ENCODE measurements around the gene CTNNBIP1. TPM values are rescaled to one million over a fixed set of nuclear protein-coding genes. Genes with fewer than 3 reads are reported as not detected.

CTNNBIP1 gene, protein sequence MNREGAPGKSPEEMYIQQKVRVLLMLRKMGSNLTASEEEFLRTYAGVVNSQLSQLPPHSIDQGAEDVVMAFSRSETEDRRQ
- total RNA-seq (1 to 10 TPM; 6.3 to 9.1 TPM), polyA plus RNA-seq (10 to 100 TPM in 1 of 2 donors, 1 to 10 TPM in 1; 10.0 to 10.1 TPM)

DNA sequence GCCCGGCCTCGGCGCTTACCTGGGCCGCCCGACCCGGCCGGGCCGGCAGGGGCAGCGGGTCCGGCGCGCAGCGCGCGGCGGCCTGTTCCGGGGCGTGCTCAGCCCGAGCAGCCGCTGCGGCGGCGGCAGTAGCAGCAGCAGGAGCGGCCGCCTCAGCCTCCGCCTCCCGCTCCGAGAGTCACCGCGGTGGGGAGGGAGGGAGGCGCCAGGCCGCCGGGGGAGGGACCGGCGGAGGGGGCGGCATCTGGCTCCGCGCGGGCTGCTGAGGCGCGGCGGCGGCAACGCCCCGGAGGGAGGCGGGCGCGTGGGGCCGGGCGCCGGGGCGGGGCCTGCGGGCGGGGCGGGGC, at the start of gene CTNNBIP1:
Gene CTNNBIP1, minus strand, starts transcription at position 194 of the 347 bp plus-strand sequence. CDS start 38,205 bp downstream, outside the sequence.
- intact Hi-C loops (cut with micrococcal nuclease), result loop anchor here (1.0 to 5.0 kb wide), 4 partner anchors 33 to 562 kb away; partner anchors contain the start of genes DFFA, LZIC, NMNAT1 and PEX14
- H3K4me3 ChIP-seq (ENCODE audit: low read length in 2 of 2), result peak within 1 kb of the TSS; percentile 71 to 80
- CTCF ChIA-PET (ENCODE audit: partially characterized antibody), result no interaction called here

DNA sequence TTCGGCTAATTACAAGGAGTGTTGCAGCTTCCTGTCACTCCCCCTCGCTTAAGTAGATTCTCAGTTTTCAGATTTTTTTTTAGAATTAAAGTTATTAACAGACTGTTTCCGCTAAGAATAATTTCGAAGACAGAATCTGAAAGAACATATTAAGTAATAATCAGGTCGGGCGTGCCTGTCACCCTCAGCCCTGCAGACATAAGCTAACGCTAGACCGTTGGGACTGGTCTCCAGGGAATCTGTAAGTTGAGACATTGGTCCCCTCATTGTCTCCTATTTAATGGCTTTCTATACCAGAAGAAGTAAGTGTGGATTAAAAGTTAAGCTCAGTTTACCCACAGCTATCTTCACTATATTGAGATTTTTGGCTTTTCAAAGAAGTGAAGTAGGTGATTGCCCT, 47.7 kb upstream of the CTNNBIP1 start:
- ChIA-PET CTCF (ENCODE audit: partially characterized antibody) (no interaction called here), POLR2A (ENCODE audit: partially characterized antibody) (no interaction called here)
- no peaks in the 10 kb centered on the region for H3K27me3 ChIP-seq (ENCODE audit: insufficient read depth, low read length)
- intact Hi-C loops (cut with micrococcal nuclease), result no loop called here
- Mint-ChIP-seq H3K27ac (no peak overlapping the region), H3K27me3 (no peaks in the 10 kb centered on the region), H3K36me3 (no peaks in the 10 kb centered on the region), H3K9me3 (no peaks in the 10 kb centered on the region), H3K4me3 (no peak overlapping the region), H3K4me1 (no peaks in the 10 kb centered on the region)
- no peak for DNase-seq
- no peaks in the 10 kb centered on the region for H3K9me3 ChIP-seq (ENCODE audit: control insufficient read depth in 1 of 2, low read length in 2 of 2)
- H3K27ac ChIP-seq (ENCODE audit: low read depth, low read length), result no peak overlapping the region
- no peak overlapping the region for H3K4me3 ChIP-seq (ENCODE audit: low read length in 2 of 2)
- H3K36me3 ChIP-seq (ENCODE audit: insufficient read depth, low read length), result no peaks in the 10 kb centered on the region
- no peaks in the 10 kb centered on the region for H3K4me1 ChIP-seq (ENCODE audit: insufficient read depth, low read length)

More for the DNA sequence above, at the start of gene CTNNBIP1:
- Histone ChIP-seq H3K9me3 (ENCODE audit: control insufficient read depth in 1 of 2, low read length in 2 of 2) (no peaks in the 10 kb centered on the region), H3K36me3 (ENCODE audit: insufficient read depth, low read length) (no peaks in the 10 kb centered on the region), H3K27me3 (ENCODE audit: insufficient read depth, low read length) (no peaks in the 10 kb centered on the region), H3K4me1 (ENCODE audit: insufficient read depth, low read length) (peaks cover 16% of the 10 kb centered on the region), H3K27ac (ENCODE audit: low read depth, low read length) (peak within 1 kb of the TSS; percentile 64)
- DNase-seq, result no peak
- Mint-ChIP-seq H3K4me3 (peak within 1 kb of the TSS; percentile 94 to 99 (median 98)), H3K9me3 (peaks cover 0 to 2% (median 0%) of the 10 kb centered on the region in 8 donors), H3K27me3 (no peaks in the 10 kb centered on the region), H3K36me3 (peaks cover 0 to 6% of the 10 kb centered on the region in 2 donors), H3K27ac (peak within 1 kb of the TSS; percentile 85 to 99 (median 98)), H3K4me1 (peaks cover 27 to 39% (median 34%) of the 10 kb centered on the region in 4 donors)
- POLR2A ChIA-PET (ENCODE audit: partially characterized antibody), result interaction anchor here (1.2 kb wide), 4 partner anchors 33 to 281 kb away, joined by 4 to 12 read pairs (median 5); partner anchors contain the start of genes LZIC and NMNAT1

DNA sequence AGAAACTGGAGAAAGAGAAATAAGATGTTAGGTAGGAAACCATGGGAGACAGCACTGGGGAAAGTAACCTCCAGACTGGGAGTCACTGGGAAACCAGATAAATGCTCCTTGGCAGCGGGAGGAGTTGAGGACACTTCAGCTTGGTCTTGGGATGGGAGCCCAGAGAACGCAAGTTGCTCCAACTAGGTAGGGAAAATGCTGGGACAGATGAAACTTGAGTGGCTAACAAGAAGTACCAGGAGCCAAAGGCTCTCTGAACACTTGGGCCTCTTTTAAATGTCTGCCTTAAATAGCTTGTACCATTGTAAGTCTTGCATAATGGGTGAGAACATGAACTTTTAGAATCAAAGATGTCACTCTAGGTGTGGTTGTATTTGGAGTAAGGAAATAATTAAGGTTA, 36.2 kb upstream of the CTNNBIP1 start:
- H3K4me3 ChIP-seq (ENCODE audit: low read length in 2 of 2), result no peak overlapping the region
- H3K27me3 ChIP-seq (ENCODE audit: insufficient read depth, low read length), result no peaks in the 10 kb centered on the region
- H3K9me3 ChIP-seq (ENCODE audit: control insufficient read depth in 1 of 2, low read length in 2 of 2), result no peaks in the 10 kb centered on the region
- ChIA-PET POLR2A (ENCODE audit: partially characterized antibody) (no interaction called here), CTCF (ENCODE audit: partially characterized antibody) (no interaction called here)
- Mint-ChIP-seq H3K4me3 (peak overlapping the region in 1 of 8 donors; percentile 9), H3K27ac (peak overlapping the region in 1 of 7 donors; percentile 19), H3K36me3 (peaks cover 2 to 19% of the 10 kb centered on the region in 2 donors), H3K27me3 (no peaks in the 10 kb centered on the region), H3K4me1 (peaks cover 16 to 33% (median 25%) of the 10 kb centered on the region in 4 donors), H3K9me3 (no peaks in the 10 kb centered on the region)
- intact Hi-C loops (cut with micrococcal nuclease), result no loop called here
- no peak overlapping the region for H3K27ac ChIP-seq (ENCODE audit: low read depth, low read length)
- peaks cover 28% of the 10 kb centered on the region for H3K4me1 ChIP-seq (ENCODE audit: insufficient read depth, low read length)
- no peak for DNase-seq
- no peaks in the 10 kb centered on the region for H3K36me3 ChIP-seq (ENCODE audit: insufficient read depth, low read length)

DNA sequence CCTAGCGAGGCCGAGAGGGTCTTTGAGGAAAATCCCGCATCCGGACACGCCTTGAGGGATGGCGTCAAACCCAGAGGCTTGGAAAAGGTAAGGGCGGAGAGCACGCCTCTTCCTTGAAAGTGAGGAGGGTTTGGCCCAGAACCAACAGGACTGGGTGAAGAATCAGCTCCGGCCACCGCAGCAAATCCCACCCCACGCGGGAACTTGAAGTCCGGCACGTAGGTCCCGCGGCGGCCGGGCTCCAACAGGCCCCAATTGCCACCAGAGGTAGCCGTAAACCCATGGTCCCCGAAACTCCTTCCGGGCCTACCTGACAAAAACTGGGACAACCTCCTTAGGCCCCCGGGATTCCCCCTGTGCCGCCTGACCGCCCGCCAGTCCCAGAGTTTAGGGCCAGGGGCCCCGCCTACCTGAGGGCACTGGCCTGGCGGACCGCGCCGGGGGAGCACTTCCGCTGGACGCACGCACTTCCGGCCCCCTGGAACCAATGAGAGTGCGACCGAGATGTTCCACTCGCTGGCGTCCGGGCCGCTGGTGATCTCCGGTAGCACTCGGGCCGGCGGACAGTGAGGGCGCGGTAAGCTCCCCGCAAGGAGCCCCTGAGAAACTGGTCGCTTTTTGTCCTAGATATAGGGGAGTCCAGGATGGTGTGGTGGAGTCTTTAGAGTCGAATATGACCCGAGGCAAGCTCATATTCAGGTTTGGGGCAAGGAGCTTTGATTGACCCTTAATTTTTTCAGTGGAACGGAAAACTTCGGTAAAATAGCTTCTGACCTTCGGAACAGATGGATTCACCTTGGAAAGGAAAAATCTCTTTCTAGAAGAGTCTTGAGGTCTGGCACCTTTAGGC, 33.1 kb upstream of the CTNNBIP1 start, which contains the start of the genes LZIC and NMNAT1:
Gene LZIC, minus strand, starts transcription at position 453 of the 850 bp plus-strand sequence. CDS start 6,772 bp downstream, outside the sequence.
Gene NMNAT1, plus strand, starts transcription at position 537 of the 850 bp plus-strand sequence. CDS start 28,599 bp downstream, outside the sequence.
- Mint-ChIP-seq H3K4me3 (peak within 1 kb of the TSS; percentile 94 to 97 (median 97)), H3K9me3 (no peaks in the 10 kb centered on the region), H3K36me3 (peaks cover 2 to 26% of the 10 kb centered on the region in 2 donors), H3K27me3 (no peaks in the 10 kb centered on the region), H3K4me1 (peaks cover 11 to 35% (median 21%) of the 10 kb centered on the region in 4 donors), H3K27ac (peak within 1 kb of the TSS; percentile 89 to 99 (median 98))
- intact Hi-C loops (cut with micrococcal nuclease), result loop anchor here (1.0 to 5.0 kb wide), 6 partner anchors 7 to 486 kb away; partner anchors contain the start of genes CTNNBIP1 and UBE4B
- ChIA-PET POLR2A (ENCODE audit: partially characterized antibody) (interaction anchor here (0.9 to 2.3 kb wide), 11 partner anchors 8 to 488 kb away, joined by 3 to 12 read pairs (median 3); partner anchors contain the start of genes CTNNBIP1 and UBE4B), CTCF (ENCODE audit: partially characterized antibody) (interaction anchor here (0.9 to 3.9 kb wide), 8 partner anchors 7 to 159 kb away, joined by 3 to 17 read pairs (median 5); partner anchors contain the start of gene UBE4B)
- Histone ChIP-seq H3K36me3 (ENCODE audit: insufficient read depth, low read length) (peaks cover 3% of the 10 kb centered on the region), H3K27me3 (ENCODE audit: insufficient read depth, low read length) (no peaks in the 10 kb centered on the region), H3K9me3 (ENCODE audit: control insufficient read depth in 1 of 2, low read length in 2 of 2) (no peaks in the 10 kb centered on the region), H3K4me1 (ENCODE audit: insufficient read depth, low read length) (peaks cover 18% of the 10 kb centered on the region), H3K27ac (ENCODE audit: low read depth, low read length) (peak within 1 kb of the TSS; percentile 92), H3K4me3 (ENCODE audit: low read length in 2 of 2) (peak within 1 kb of the TSS; percentile 91 to 100)
- DNase-seq, result peak; percentile 84 to 90 (median 85)

DNA sequence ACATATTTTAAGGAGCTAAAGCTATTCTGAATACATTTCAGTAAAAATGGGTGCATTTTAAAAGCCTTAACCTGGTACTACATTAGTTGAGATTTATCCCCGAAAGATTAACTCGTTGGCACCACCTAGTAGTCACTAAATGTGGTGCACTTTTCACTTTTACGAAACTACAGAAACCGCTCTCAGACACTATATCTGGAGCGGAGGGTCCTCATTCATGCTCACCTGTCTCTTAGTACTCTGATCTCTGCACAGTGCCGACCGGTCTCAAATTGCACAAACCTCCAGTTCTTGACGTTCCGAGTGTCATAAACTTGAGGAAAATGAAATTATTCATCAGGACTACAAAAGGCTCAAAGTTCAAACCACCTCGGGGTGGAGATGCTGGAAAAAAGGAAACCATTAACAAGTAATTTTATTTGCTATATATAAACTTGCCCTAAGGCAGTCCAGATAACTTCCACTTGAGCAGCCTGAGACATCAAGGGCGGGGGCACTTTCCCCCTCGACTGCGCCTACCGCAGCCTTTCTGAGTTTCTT, 32.4 kb upstream of the CTNNBIP1 start:
- Mint-ChIP-seq H3K27ac (peak overlapping the region; percentile 89 to 99 (median 98)), H3K27me3 (no peaks in the 10 kb centered on the region)
- no peaks in the 10 kb centered on the region for H3K9me3 ChIP-seq (ENCODE audit: control insufficient read depth in 1 of 2, low read length in 2 of 2)

DNA sequence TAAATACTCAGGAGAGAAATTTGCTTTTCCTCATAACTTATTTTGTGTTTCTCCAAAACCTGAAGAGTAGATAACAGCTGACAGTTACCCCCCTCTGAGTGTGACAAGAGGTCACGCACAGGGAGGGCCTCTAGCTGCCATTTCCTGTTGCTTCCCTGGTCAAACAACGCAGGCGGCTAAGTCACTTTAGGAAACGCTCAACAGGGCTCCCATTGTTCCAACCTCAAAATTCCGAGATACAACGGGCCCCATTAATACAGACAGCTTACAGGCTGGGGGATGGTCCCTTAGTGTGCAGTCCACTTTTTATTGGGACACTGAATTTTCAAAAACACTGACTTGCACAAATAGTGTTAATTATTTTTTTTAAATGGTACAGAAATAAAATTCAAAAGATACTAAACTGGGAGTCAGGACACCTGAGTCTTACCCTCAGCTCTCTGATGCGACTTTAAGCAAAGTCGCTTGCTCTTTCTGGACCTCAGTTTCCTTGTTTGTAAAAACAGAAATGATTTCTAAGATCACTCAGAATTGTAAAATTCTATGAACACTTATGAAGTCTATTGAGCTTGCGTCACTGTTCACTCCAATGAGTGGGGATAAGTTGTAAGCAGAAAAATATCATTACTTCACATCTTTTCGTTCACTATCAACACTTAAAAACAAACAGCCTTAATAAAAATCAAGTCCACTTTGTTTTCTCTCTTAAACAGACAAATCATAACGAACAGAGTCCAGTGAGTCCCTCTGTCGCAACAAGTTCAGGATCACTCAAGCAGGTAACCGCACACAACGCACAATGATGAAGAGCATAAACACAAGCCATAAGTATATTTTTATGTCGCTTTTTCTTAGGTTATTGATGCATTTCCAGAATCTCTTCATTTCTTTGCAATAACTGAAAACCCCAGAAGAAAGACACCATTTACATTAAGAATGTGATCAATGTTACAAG, 19.6 kb upstream of the CTNNBIP1 start:
- H3K27me3 ChIP-seq (ENCODE audit: insufficient read depth, low read length), result no peaks in the 10 kb centered on the region
- no peaks in the 10 kb centered on the region for H3K4me1 ChIP-seq (ENCODE audit: insufficient read depth, low read length)
- H3K36me3 ChIP-seq (ENCODE audit: insufficient read depth, low read length), result peaks cover 15% of the 10 kb centered on the region
- peaks cover 0 to 3% (median 0%) of the 10 kb centered on the region in 4 donors for H3K4me1 Mint-ChIP-seq
- no peak overlapping the region for H3K4me3 Mint-ChIP-seq
- POLR2A ChIA-PET (ENCODE audit: partially characterized antibody), result interaction anchor here (1.1 kb wide), 1 partner anchor 55 kb away, joined by 3 read pairs; no protein-coding TSS in a partner anchor
- no peaks in the 10 kb centered on the region for H3K9me3 ChIP-seq (ENCODE audit: control insufficient read depth in 1 of 2, low read length in 2 of 2)
- DNase-seq, result no peak
- CTCF ChIA-PET (ENCODE audit: partially characterized antibody), result interaction anchor here (0.6 to 1.2 kb wide), 4 partner anchors 8 to 50 kb away, joined by 3 to 7 read pairs (median 4); no protein-coding TSS in a partner anchor
- intact Hi-C loops (cut with micrococcal nuclease), result no loop called here
- no peak overlapping the region for H3K27ac Mint-ChIP-seq
- no peak overlapping the region for H3K27ac ChIP-seq (ENCODE audit: low read depth, low read length)
- peaks cover 27 to 43% of the 10 kb centered on the region in 2 donors for H3K36me3 Mint-ChIP-seq
- H3K4me3 ChIP-seq (ENCODE audit: low read length in 2 of 2), result no peak overlapping the region
- no peaks in the 10 kb centered on the region for H3K27me3 Mint-ChIP-seq
- H3K9me3 Mint-ChIP-seq, result no peaks in the 10 kb centered on the region

More for the DNA sequence above, 32.4 kb upstream of the CTNNBIP1 start:
- peak; percentile 27 to 52 (median 33) for DNase-seq
- Mint-ChIP-seq H3K4me1 (peaks cover 11 to 37% (median 19%) of the 10 kb centered on the region in 4 donors), H3K9me3 (no peaks in the 10 kb centered on the region), H3K36me3 (peaks cover 2 to 21% of the 10 kb centered on the region in 2 donors), H3K4me3 (peak overlapping the region; percentile 94 to 97 (median 97))
- H3K36me3 ChIP-seq (ENCODE audit: insufficient read depth, low read length), result peaks cover 6% of the 10 kb centered on the region
- peaks cover 18% of the 10 kb centered on the region for H3K4me1 ChIP-seq (ENCODE audit: insufficient read depth, low read length)
- no peaks in the 10 kb centered on the region for H3K27me3 ChIP-seq (ENCODE audit: insufficient read depth, low read length)
- intact Hi-C loops (cut with micrococcal nuclease), result loop anchor here (1.0 to 5.0 kb wide), 6 partner anchors 8 to 486 kb away; partner anchors contain the start of genes CTNNBIP1 and UBE4B
- CTCF ChIA-PET (ENCODE audit: partially characterized antibody), result interaction anchor here (0.8 to 3.9 kb wide), 5 partner anchors 8 to 91 kb away, joined by 3 to 17 read pairs (median 10); partner anchors contain the start of gene UBE4B
- peak overlapping the region; percentile 92 for H3K27ac ChIP-seq (ENCODE audit: low read depth, low read length)
- H3K4me3 ChIP-seq (ENCODE audit: low read length in 2 of 2), result peak overlapping the region; percentile 91 to 100
- POLR2A ChIA-PET (ENCODE audit: partially characterized antibody), result interaction anchor here (0.9 to 2.3 kb wide), 5 partner anchors 7 to 158 kb away, joined by 3 to 12 read pairs (median 4); partner anchors contain the start of gene CTNNBIP1
